HG03060 (cell line): Measurements from ENCODE around the gene OR52N5.

ENCODE experiments used
- ATAC-seq: cut with Tn5 transposase; IDR thresholded peaks from one replicate; pipeline ENCODE4 v1.9.1; 2021; ENCODE audit warnings: low read depth, moderate number of reproducible peaks; ENCODE audit not compliant: unreplicated experiment

OR52N5 gene

GRCh38 chr11:5783255-5783654, at the start of gene OR52N5:
Gene OR52N5 (minus strand): TSS chr11:5783355. CDS start chr11:5778634, 4,721 bp downstream.
- ATAC-seq = no peak

- ATAC-seq = no peak
Observed at GRCh38 chr11:5831196-5831829, 48.2 kb upstream of the OR52N5 start.

GRCh38 chr11:5818245-5818886, 35.2 kb upstream of the OR52N5 start:
- ATAC-seq = no peak

GRCh38 chr11:5815534-5815933, 32.4 kb upstream of the OR52N5 start:
- peak; percentile 37 for ATAC-seq

GRCh38 chr11:5809905-5810795, 27.0 kb upstream of the OR52N5 start:
- no peak for ATAC-seq

- peak; percentile 17 for ATAC-seq
Observed at GRCh38 chr11:5809122-5809519, 26.0 kb upstream of the OR52N5 start.

GRCh38 chr11:5808500-5809121, 25.5 kb upstream of the OR52N5 start, which contains the start of gene OR52N2:
Gene OR52N2 (plus strand): TSS chr11:5808924. CDS start chr11:5820336, 11,412 bp downstream.
- ATAC-seq = peak; percentile 75

- no peak for ATAC-seq
Observed at GRCh38 chr11:5807580-5807979, 24.4 kb upstream of the OR52N5 start.

GRCh38 chr11:5803982-5804381, 20.8 kb upstream of the OR52N5 start:
- no peak for ATAC-seq

GRCh38 chr11:5796541-5796940, 13.4 kb upstream of the OR52N5 start:
- ATAC-seq = no peak

GRCh38 chr11:5791165-5791564, 8.0 kb upstream of the OR52N5 start, which contains the start of gene OR52N1:
Gene OR52N1 (minus strand): TSS chr11:5791265. CDS start chr11:5788816, 2,449 bp downstream.
- no peak for ATAC-seq

- no peak for ATAC-seq
Observed at GRCh38 chr11:5767056-5767455, 16.1 kb downstream of the OR52N5 start.

GRCh38 chr11:5753943-5754342, 29.2 kb downstream of the OR52N5 start, which contains the start of gene OR52N4:
Gene OR52N4 (plus strand): TSS chr11:5754243. CDS start chr11:5754741, 498 bp downstream.
- ATAC-seq = no peak

- ATAC-seq = no peak
Observed at GRCh38 chr11:5749836-5750235, 33.3 kb downstream of the OR52N5 start.

GRCh38 chr11:5746614-5747013, 36.5 kb downstream of the OR52N5 start:
- ATAC-seq = no peak

- no peak for ATAC-seq
Observed at GRCh38 chr11:5738431-5738830, 44.7 kb downstream of the OR52N5 start.

GRCh38 chr11:5737670-5738392, 45.3 kb downstream of the OR52N5 start:
- ATAC-seq = no peak

GRCh38 chr11:5737091-5737490, 46.1 kb downstream of the OR52N5 start:
- ATAC-seq = no peak

GRCh38 chr11:5736396-5736795, 46.8 kb downstream of the OR52N5 start, which contains the start of gene OR56B1:
Gene OR56B1 (plus strand): TSS chr11:5736448. CDS start chr11:5736517, 69 bp downstream.
- ATAC-seq = no peak

GRCh38 chr11:5727691-5728090, 55.5 kb downstream of the OR52N5 start:
- ATAC-seq = no peak
